Smooth muscle cell (in vitro differentiated cells): ENCODE measurements around the gene TGIF1. TPM values are rescaled to one million over a fixed set of nuclear protein-coding genes. Genes with fewer than 3 reads are reported as not detected.

ENCODE experiments used
- DNase-seq: peaks from one replicate; lab custom pipeline; 2025; ENCODE audit not compliant: unreplicated experiment; lab: John Stamatoyannopoulos, UW
- H2AFZ ChIP-seq: fragments of 200-600 bp; sonication (generic); 2 replicates; pipeline ENCODE4 v1.6.0; 2016; ENCODE audit warnings: antibody characterized with exemption, low read depth, mild to moderate bottlenecking
- H3F3A ChIP-seq: fragments of 200-600 bp; sonication (generic); 2 replicates; pipeline ENCODE4 v1.6.0; 2017; ENCODE audit warnings: antibody characterized with exemption, low read depth
- H3K27ac ChIP-seq: fragments of 200-600 bp; sonication (generic); 2 replicates; pipeline ENCODE4 v1.5.1; 2016; ENCODE audit warnings: low read depth, mild to moderate bottlenecking
- H3K27me3 ChIP-seq: fragments of 200-600 bp; sonication (generic); 2 replicates; pipeline ENCODE4 v1.6.1; 2016; ENCODE audit warnings: low read depth, mild to moderate bottlenecking
- H3K36me3 ChIP-seq: fragments of 200-600 bp; sonication (generic); 2 replicates; pipeline ENCODE4 v1.5.1; 2016; ENCODE audit warnings: low read depth
- H3K4me1 ChIP-seq: fragments of 200-600 bp; sonication (generic); 2 replicates; pipeline ENCODE4 v1.5.1; 2016; ENCODE audit warnings: low read depth
- H3K4me2 ChIP-seq: fragments of 200-600 bp; sonication (generic); 2 replicates; pipeline ENCODE4 v1.6.0; 2016; ENCODE audit warnings: mild to moderate bottlenecking
- H3K4me3 ChIP-seq: fragments of 200-600 bp; sonication (generic); 2 replicates; pipeline ENCODE4 v1.5.1; 2016; ENCODE audit warnings: mild to moderate bottlenecking
- H3K79me2 ChIP-seq: fragments of 200-600 bp; sonication (generic); 2 replicates; pipeline ENCODE4 v1.6.0; 2016; ENCODE audit warnings: low read depth, mild to moderate bottlenecking
- H3K9ac ChIP-seq: fragments of 200-600 bp; sonication (generic); 2 replicates; pipeline ENCODE4 v1.6.0; 2016; ENCODE audit warnings: low read depth
- H3K9me3 ChIP-seq: fragments of 200-600 bp; sonication (generic); replicated peaks from 2 replicates; pipeline ENCODE4 v1.5.1; 2016; ENCODE audit warnings: low read depth
- H4K20me1 ChIP-seq: fragments of 200-600 bp; sonication (generic); 2 replicates; pipeline ENCODE4 v1.6.0; 2016; ENCODE audit warnings: low read depth
- CTCF ChIP-seq: fragments of 200-600 bp; sonication (generic); IDR thresholded peaks from 2 replicates; pipeline ENCODE4 v1.5.1; 2017; ENCODE audit warnings: borderline replicate concordance, mild to moderate bottlenecking, antibody characterized with exemption; ENCODE audit not compliant: insufficient read depth, poor library complexity, severe bottlenecking
- WGBS: methylation state at CpG from one replicate; pipeline ENCODE4 v1.1.7; 2016; ENCODE audit warnings: low lambda C conversion rate; 5-methylcytosine and 5-hydroxymethylcytosine counted together
- polyA plus RNA-seq: library from polyadenylated mRNA; unstranded; fragments of >200 nt; fragmentation: Nextera tagmentation; extraction: Ambion mirVana; gene quantifications from 2 replicates; pipeline ENCODE4 v1.2.1, GENCODE V29; 2016
- total RNA-seq: library from RNA; depleted of rRNA; stranded (reverse); fragments of >200 nt; gene quantifications from 2 replicates; pipeline ENCODE4 v1.2.3, GENCODE V29; 2014

TGIF1 gene
- total and polyA plus RNA-seq, 2 experiments from 2014 or later = 96.7 to 165 TPM

- no peaks in the 10 kb centered on the region for H3K36me3 ChIP-seq
- H3F3A ChIP-seq = peaks cover 7% of the 10 kb centered on the region
- no peak overlapping the region for H3K4me2 ChIP-seq
- no peaks in the 10 kb centered on the region for H3K4me1 ChIP-seq
- H3K79me2 ChIP-seq = no peaks in the 10 kb centered on the region
- 47% methylated on average over 1 of the region's 1 CpG for WGBS
- TF ChIP-seq CTCF = no peak
- no peak overlapping the region for H3K9ac ChIP-seq
- no peaks in the 10 kb centered on the region for H3K27me3 ChIP-seq
- H3K9me3 ChIP-seq = no peaks in the 10 kb centered on the region
- H3K27ac ChIP-seq = no peak overlapping the region
- H4K20me1 ChIP-seq = no peaks in the 10 kb centered on the region
- no peak overlapping the region for H2AFZ ChIP-seq
- H3K4me3 ChIP-seq = no peak overlapping the region
- no peak for DNase-seq
These were observed 47.0 kb upstream of the TGIF1 start for GRCh38 chr18:3402982-3403451.

- DNase-seq = no peak
- TF ChIP-seq CTCF = no peak
- WGBS = 59% methylated on average over 3 of the region's 3 CpGs
These were observed 44.3 kb upstream of the TGIF1 start for GRCh38 chr18:3405713-3406112.

GRCh38 chr18:3408107-3408506 is 41.9 kb upstream of the TGIF1 start:
- no peak overlapping the region for H3K4me2 ChIP-seq
- no peak overlapping the region for H3K27ac ChIP-seq
- TF ChIP-seq CTCF = no peak
- H3K4me1 ChIP-seq = peaks cover 8% of the 10 kb centered on the region
- no peak overlapping the region for H2AFZ ChIP-seq
- H3K9ac ChIP-seq = no peak overlapping the region
- H3K79me2 ChIP-seq = no peaks in the 10 kb centered on the region
- H3F3A ChIP-seq = peaks cover 4% of the 10 kb centered on the region
- DNase-seq = no peak
- H4K20me1 ChIP-seq = no peaks in the 10 kb centered on the region
- 98% methylated on average over 3 of the region's 3 CpGs for WGBS
- H3K9me3 ChIP-seq = no peaks in the 10 kb centered on the region
- no peaks in the 10 kb centered on the region for H3K36me3 ChIP-seq
- no peak overlapping the region for H3K4me3 ChIP-seq
- H3K27me3 ChIP-seq = no peaks in the 10 kb centered on the region

More at GRCh38 chr18:3405713-3406112, 44.3 kb upstream of the TGIF1 start:
- Histone ChIP-seq H3K9ac (no peak overlapping the region), H3F3A (peaks cover 7% of the 10 kb centered on the region), H2AFZ (no peak overlapping the region), H3K36me3 (no peaks in the 10 kb centered on the region), H3K9me3 (no peaks in the 10 kb centered on the region), H3K27ac (no peak overlapping the region), H4K20me1 (no peaks in the 10 kb centered on the region), H3K4me1 (peaks cover 8% of the 10 kb centered on the region), H3K4me2 (no peak overlapping the region), H3K27me3 (no peaks in the 10 kb centered on the region), H3K4me3 (no peak overlapping the region), H3K79me2 (no peaks in the 10 kb centered on the region)

- Histone ChIP-seq H3K27ac (no peak overlapping the region), H3K27me3 (no peaks in the 10 kb centered on the region), H3K79me2 (no peaks in the 10 kb centered on the region), H3K4me2 (no peak overlapping the region), H3K36me3 (no peaks in the 10 kb centered on the region), H3K9me3 (no peaks in the 10 kb centered on the region), H3K4me3 (no peak overlapping the region), H3F3A (no peaks in the 10 kb centered on the region), H4K20me1 (no peaks in the 10 kb centered on the region), H2AFZ (no peak overlapping the region), H3K9ac (no peak overlapping the region), H3K4me1 (peaks cover 8% of the 10 kb centered on the region)
- DNase-seq = no peak
- TF ChIP-seq CTCF = no peak
- 93% methylated on average over 7 of the region's 7 CpGs for WGBS
These were observed 40.2 kb upstream of the TGIF1 start for GRCh38 chr18:3409811-3410210.
